ENCODE data around the gene CREBBP. TPM values are rescaled to one million over a fixed set of nuclear protein-coding genes. Genes with fewer than 3 reads are reported as not detected.

Gene CREBBP
- polyA plus RNA-seq, 1 experiment, result 6.6 TPM

- no peak for DNase-seq (ENCODE audit: low read depth)
- CTCF ChIA-PET, result no interaction called here
- H3K27me3 ChIP-seq (ENCODE audit: control insufficient read depth, insufficient read depth, low read length), result no peaks in the 10 kb centered on the region
- H3K36me3 ChIP-seq (ENCODE audit: control insufficient read depth, insufficient read depth, low read length), result no peaks in the 10 kb centered on the region
- TF ChIP-seq, protein P1, sequence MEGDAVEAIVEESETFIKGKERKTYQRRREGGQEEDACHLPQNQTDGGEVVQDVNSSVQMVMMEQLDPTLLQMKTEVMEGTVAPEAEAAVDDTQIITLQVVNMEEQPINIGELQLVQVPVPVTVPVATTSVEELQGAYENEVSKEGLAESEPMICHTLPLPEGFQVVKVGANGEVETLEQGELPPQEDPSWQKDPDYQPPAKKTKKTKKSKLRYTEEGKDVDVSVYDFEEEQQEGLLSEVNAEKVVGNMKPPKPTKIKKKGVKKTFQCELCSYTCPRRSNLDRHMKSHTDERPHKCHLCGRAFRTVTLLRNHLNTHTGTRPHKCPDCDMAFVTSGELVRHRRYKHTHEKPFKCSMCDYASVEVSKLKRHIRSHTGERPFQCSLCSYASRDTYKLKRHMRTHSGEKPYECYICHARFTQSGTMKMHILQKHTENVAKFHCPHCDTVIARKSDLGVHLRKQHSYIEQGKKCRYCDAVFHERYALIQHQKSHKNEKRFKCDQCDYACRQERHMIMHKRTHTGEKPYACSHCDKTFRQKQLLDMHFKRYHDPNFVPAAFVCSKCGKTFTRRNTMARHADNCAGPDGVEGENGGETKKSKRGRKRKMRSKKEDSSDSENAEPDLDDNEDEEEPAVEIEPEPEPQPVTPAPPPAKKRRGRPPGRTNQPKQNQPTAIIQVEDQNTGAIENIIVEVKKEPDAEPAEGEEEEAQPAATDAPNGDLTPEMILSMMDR (IDR thresholded peaks at IDR 0.05; ENCODE audit: insufficient read depth, low read depth, low read length), result no peak
- POLR2A ChIA-PET, result no interaction called here
- H3K4me3 ChIP-seq (ENCODE audit: low read depth, low read length), result no peak overlapping the region
Measured at GRCh38 chr16:3694051-3694450, 186.5 kb downstream of the CREBBP start.

DNA sequence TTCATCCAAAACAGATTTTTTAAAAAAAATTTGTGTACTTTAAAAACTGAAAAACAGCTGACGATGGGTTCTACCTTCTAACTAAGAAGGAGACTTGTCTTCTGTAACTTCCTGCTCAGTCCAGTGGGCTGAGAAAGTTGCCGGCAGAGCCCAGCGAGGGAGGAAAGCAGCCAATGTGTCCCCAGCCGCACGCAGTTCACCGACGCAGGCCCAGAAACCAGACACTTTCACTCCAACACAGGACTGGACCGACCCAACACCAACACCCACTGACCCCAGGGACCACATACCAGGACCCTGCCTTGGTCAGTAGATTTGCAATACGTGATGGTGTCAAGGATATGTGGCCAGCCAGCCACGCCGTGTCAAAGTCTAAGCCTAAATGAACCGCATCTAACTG is 188.8 kb downstream of the CREBBP start:
- H3K4me3 ChIP-seq (ENCODE audit: low read depth, low read length), result no peak overlapping the region
- H3K27me3 ChIP-seq (ENCODE audit: control insufficient read depth, insufficient read depth, low read length), result no peaks in the 10 kb centered on the region
- H3K36me3 ChIP-seq (ENCODE audit: control insufficient read depth, insufficient read depth, low read length), result peaks cover 6% of the 10 kb centered on the region; the same call in 1 of the 2 replicates
- ChIA-PET POLR2A (interaction anchor here (1.2 kb wide), 1 partner anchor 9 kb away, joined by 3 read pairs; no protein-coding TSS in a partner anchor), CTCF (interaction anchor here (1.7 to 2.4 kb wide), 2 partner anchors 29 to 185 kb away, joined by 3 to 20 read pairs; no protein-coding TSS in a partner anchor)
- DNase-seq (ENCODE audit: low read depth), result no peak
- TF ChIP-seq, protein P1 (IDR thresholded peaks at IDR 0.05; ENCODE audit: insufficient read depth, low read depth, low read length), result no peak

GRCh38 chr16:3690980-3691720 is 189.4 kb downstream of the CREBBP start:
- ChIA-PET CTCF (interaction anchor here (0.6 to 2.4 kb wide), 12 partner anchors 9 to 593 kb away, joined by 3 to 20 read pairs (median 4); partner anchors contain the start of gene CREBBP), POLR2A (interaction anchor here (1.2 kb wide), 1 partner anchor 10 kb away, joined by 3 read pairs; no protein-coding TSS in a partner anchor)

GRCh38 chr16:3690470-3690928 is 190.0 kb downstream of the CREBBP start:
- peak overlapping the region; percentile 14 for H3K4me3 ChIP-seq (ENCODE audit: low read depth, low read length)
- H3K36me3 ChIP-seq (ENCODE audit: control insufficient read depth, insufficient read depth, low read length), result peaks cover 9% of the 10 kb centered on the region; the same call in 1 of the 2 replicates
- TF ChIP-seq, protein P1 (IDR thresholded peaks at IDR 0.05; ENCODE audit: insufficient read depth, low read depth, low read length), result peak; percentile 92
- ChIA-PET POLR2A (interaction anchor here (1.2 kb wide), 1 partner anchor 10 kb away, joined by 3 read pairs; no protein-coding TSS in a partner anchor), CTCF (interaction anchor here (0.5 to 2.4 kb wide), 22 partner anchors 9 to 593 kb away, joined by 3 to 20 read pairs (median 3); partner anchors contain the start of genes CREBBP and TRAP1)
- DNase-seq (ENCODE audit: low read depth), result peak; percentile 91
- H3K27me3 ChIP-seq (ENCODE audit: control insufficient read depth, insufficient read depth, low read length), result no peaks in the 10 kb centered on the region

More at GRCh38 chr16:3690980-3691720, 189.4 kb downstream of the CREBBP start:
- Histone ChIP-seq H3K36me3 (ENCODE audit: control insufficient read depth, insufficient read depth, low read length) (peaks cover 6% of the 10 kb centered on the region; the same call in 1 of the 2 replicates), H3K4me3 (ENCODE audit: low read depth, low read length) (peak overlapping the region; percentile 14), H3K27me3 (ENCODE audit: control insufficient read depth, insufficient read depth, low read length) (no peaks in the 10 kb centered on the region)
- TF ChIP-seq, protein P1 (IDR thresholded peaks at IDR 0.05; ENCODE audit: insufficient read depth, low read depth, low read length), result 0 out of 2 replicates have a peak, but pooled peaks have one; percentile 18
- DNase-seq (ENCODE audit: low read depth), result peak; percentile 13

- CTCF ChIA-PET, result interaction anchor here (0.5 to 2.4 kb wide), 20 partner anchors 9 to 594 kb away, joined by 3 to 20 read pairs (median 3); partner anchors contain the start of genes CREBBP and TRAP1
Measured at GRCh38 chr16:3689731-3690130, 190.8 kb downstream of the CREBBP start.

More at GRCh38 chr16:3689731-3690130, 190.8 kb downstream of the CREBBP start:
- POLR2A ChIA-PET, result no interaction called here
- H3K27me3 ChIP-seq (ENCODE audit: control insufficient read depth, insufficient read depth, low read length), result no peaks in the 10 kb centered on the region
- TF ChIP-seq, protein P1 (IDR thresholded peaks at IDR 0.05; ENCODE audit: insufficient read depth, low read depth, low read length), result no peak
- DNase-seq (ENCODE audit: low read depth), result peak; percentile 16
- peaks cover 11% of the 10 kb centered on the region; the same call in 1 of the 2 replicates for H3K36me3 ChIP-seq (ENCODE audit: control insufficient read depth, insufficient read depth, low read length)
- no peak overlapping the region for H3K4me3 ChIP-seq (ENCODE audit: low read depth, low read length)

All from BJ (cell line).